ENCODE results near the gene LRRC61.

Gene LRRC61

DNA sequence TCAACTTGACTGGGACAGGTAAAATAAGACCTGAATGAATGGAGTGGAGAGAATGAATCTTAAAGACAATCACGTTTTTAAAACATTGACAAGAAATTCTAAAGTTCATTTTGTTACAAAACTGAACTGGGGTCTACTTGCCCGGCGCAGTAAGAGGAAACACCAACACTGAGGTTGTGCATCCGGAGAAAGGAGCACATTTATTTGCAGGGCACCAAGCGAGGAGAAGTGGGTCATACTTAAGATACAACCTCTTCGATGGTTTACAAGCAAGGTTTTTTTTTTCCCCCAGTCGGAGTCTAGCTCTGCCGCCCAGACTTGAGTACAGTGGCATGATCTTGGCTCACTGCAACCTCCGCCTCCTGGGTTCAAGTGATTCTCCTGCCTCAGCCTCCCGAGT, 42.0 kb downstream of the LRRC61 start:
- Mint-ChIP-seq H3K9me3 (no peaks in the 10 kb centered on the region), H3K4me1 (peaks cover 14% of the 10 kb centered on the region), H3K4me3 (no peak overlapping the region), H3K27ac (no peak overlapping the region), H3K36me3 (peaks cover 21% of the 10 kb centered on the region)
- DNase-seq (ENCODE audit: low spot score in 2 of 2), result no peak
- no peak for ATAC-seq

DNA sequence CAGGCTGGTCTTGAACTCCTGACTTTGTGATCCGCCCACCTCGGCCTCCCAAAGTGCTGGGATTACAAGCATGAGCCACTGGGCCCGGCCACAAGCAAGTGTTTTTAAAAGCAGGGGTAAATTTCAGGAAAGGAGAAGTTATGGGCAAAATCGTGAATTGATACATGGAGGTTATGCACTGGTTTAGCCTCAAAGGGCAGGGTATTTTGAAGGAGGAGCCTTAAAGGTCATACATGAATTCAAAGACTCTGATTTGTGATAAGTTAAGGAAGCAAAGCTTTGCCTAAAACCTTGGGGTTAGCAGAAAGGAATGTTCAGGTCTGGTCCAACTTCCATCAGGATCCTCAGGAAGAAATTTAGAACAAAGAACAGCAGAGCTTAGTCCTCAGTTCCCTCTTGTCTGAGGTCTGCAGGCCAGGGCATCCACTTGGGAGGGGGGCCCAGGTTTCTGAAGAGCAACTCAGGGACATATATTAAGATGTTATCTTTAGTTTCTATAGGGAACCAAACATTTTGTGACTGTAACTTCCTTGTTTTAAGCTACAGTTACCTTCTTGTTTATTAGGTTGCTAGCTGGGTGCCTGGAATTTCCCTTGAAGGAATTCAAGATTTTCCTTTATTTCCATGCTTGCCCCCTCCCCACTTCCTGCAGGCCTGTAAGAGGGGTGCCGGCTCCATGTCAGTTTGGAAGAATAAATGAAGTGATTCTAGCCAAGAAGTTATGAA, 42.7 kb downstream of the LRRC61 start:
- no peak for ATAC-seq

DNA sequence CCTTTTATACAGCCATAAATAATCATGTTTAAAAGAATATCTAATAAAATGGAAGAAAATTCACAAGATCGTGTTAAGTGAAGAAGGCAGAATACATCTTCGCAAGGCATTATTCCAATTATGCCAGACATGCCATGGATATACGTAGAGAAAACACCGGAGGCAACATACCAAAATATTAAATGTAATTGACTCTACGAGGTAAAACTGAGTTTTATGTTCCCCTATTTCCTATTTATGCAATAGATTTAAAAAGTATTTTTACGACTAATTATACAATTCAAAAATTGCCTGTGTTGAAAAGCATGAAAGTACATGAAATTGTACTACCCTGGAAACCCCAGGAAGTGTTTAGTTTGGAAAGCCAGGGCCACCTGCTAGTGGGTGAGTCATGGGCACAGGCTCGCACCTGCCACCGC, 44.5 kb downstream of the LRRC61 start:
- peaks cover 25% of the 10 kb centered on the region for H3K36me3 Mint-ChIP-seq
- no peak for ATAC-seq
- DNase-seq (ENCODE audit: low spot score in 2 of 2), result no peak
- H3K27ac Mint-ChIP-seq, result peak overlapping the region; percentile 92
- H3K4me3 Mint-ChIP-seq, result peak overlapping the region; percentile 84
- H3K4me1 Mint-ChIP-seq, result peaks cover 21% of the 10 kb centered on the region
- H3K9me3 Mint-ChIP-seq, result no peaks in the 10 kb centered on the region

More for the DNA sequence above, 42.7 kb downstream of the LRRC61 start:
- Mint-ChIP-seq H3K27ac (peak overlapping the region; percentile 8), H3K4me1 (peaks cover 18% of the 10 kb centered on the region), H3K9me3 (no peaks in the 10 kb centered on the region), H3K4me3 (no peak overlapping the region), H3K36me3 (peaks cover 20% of the 10 kb centered on the region)
- no peak for DNase-seq (ENCODE audit: low spot score in 2 of 2)

DNA sequence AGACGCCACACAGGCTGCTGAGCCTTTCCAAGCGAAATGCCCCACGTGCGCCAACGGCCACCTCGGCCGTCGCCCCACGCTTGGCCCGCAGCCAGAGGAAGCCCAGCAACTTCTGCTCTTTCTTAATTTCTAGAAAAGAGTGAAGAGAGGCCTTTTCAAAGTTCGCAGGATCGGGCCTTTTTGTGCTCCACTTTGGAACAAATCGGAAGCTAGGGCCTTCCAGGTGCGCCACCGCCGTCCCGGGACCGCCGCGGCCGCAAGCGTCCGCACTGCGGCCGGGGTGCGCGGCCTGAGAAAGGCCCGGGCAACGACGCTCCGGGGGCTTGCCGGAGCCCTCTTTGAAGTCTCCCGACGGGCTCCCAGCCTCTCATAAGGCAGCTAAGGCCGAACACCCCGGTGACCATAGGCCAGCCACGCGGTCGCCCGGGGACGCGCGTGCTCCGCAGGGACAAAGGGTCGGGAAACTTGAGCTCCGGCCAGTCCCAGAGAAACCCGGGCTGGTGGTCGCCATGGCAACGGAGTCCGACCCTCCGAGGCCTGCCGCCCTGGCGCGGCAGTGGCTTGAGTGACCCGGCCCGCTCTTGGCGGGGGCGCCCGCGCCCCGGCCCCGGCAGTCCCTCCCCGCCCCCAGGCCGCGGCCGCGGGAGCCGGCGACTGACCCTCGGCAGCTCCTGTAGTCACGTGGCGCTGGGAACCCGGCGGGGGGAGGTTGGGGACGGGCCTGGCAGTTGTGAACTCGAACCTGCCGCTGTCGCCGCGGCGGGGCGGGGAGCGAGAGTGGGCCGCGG, 45.1 kb downstream of the LRRC61 start, which contains the start of gene REPIN1:
Gene REPIN1 (plus strand): TSS at position 727 of the 788 bp plus-strand sequence. CDS start 890 bp downstream, outside the sequence.
- Mint-ChIP-seq H3K4me1 (peaks cover 27% of the 10 kb centered on the region), H3K27ac (peak within 1 kb of the TSS; percentile 92), H3K9me3 (no peaks in the 10 kb centered on the region), H3K36me3 (peaks cover 31% of the 10 kb centered on the region), H3K4me3 (peak within 1 kb of the TSS; percentile 84)
- DNase-seq (ENCODE audit: low spot score in 2 of 2), result peak; percentile 70 to 92
- ATAC-seq, result peak; percentile 81

DNA sequence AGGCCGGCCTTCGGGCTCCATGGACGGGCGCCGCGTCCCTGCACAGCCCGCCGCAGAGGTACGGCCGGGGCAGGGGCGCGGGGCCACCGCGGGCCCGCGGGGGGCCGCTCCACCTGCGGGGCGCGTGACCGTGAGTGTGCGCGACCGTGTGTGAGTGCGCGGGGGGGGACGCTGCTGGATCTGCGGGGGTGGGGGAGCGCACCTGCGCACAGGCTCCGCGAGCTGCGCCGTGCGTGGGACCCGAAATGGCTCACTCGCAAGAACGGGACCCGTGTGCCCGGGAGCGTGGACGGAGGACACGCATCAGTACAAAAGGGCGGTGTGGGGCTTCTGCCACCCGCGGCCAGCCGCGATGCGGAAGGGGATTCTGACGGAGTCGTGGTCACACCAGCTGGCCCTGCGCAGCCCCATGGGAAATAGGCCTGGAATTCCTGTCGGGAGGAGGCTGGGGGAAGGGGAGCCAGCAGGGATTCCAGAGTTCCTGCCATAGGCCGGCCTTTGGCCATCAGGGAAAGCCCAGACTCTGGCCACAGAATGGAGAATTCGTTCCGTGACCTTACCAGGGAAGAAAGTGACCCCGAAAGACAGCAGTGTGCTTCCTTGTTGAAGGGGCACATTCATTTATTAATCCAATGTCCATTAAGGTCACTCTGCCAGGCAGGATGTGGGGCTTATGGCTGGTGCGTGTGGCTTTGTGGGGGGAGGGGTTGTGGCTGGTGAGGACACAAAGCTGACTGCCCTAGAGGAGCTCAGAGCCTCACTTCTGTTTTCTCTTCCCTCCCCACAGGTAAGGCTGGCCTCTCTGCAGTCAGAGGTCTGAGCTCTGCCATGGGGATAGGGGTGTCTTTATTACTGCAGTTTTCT, 46.0 kb downstream of the LRRC61 start:
- peaks cover 40% of the 10 kb centered on the region for H3K36me3 Mint-ChIP-seq
- H3K4me3 Mint-ChIP-seq, result peak overlapping the region; percentile 84
- ATAC-seq (peak; percentile 56), DNase-seq (ENCODE audit: low spot score in 2 of 2) (peak in 1 of 2 donors; percentile 20)
- peaks cover 35% of the 10 kb centered on the region for H3K4me1 Mint-ChIP-seq
- H3K9me3 Mint-ChIP-seq, result no peaks in the 10 kb centered on the region
- peak overlapping the region; percentile 92 for H3K27ac Mint-ChIP-seq

DNA sequence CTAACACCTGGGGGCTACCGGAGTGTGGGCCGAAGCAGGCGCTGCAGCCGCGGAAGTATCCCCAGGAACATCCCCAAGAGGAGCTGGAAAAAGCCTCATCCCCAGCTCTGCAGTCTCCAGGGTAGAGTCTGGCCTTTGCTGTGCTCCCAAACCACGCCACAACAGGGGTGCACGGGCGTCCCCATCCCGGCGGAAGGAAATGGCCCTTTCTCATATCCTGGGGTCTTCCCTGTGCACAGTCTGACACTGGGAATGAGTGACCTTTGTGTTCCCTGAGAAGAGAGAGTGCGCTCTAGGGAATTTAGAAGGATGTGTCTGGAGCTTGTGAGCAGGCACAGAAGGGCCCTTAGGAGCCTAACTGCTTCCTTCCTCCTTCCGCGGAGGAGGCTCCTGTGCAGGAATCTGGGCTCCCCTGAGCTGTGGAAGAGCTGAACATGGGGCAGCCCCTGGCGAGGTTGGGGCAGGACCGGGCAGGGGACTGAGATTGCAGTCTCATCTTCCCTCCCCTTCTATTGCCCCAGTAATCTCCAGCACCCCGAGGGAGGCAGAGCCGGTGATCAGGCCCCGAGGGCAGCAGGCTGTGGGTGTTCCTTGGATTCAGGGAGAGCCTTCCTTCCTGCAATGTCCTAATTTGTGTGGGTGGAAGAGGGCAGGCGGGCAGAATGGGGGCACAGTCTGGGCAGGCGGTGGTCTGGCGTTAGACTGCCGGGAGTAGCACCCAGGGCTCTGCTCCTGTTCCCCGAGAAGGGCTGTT, 46.8 kb downstream of the LRRC61 start:
- H3K4me3 Mint-ChIP-seq, result peak overlapping the region; percentile 84
- DNase-seq (ENCODE audit: low spot score in 2 of 2) (no peak), ATAC-seq (no peak)
- peak overlapping the region; percentile 92 for H3K27ac Mint-ChIP-seq
- H3K36me3 Mint-ChIP-seq, result peaks cover 40% of the 10 kb centered on the region
- no peaks in the 10 kb centered on the region for H3K9me3 Mint-ChIP-seq
- peaks cover 35% of the 10 kb centered on the region for H3K4me1 Mint-ChIP-seq

DNA sequence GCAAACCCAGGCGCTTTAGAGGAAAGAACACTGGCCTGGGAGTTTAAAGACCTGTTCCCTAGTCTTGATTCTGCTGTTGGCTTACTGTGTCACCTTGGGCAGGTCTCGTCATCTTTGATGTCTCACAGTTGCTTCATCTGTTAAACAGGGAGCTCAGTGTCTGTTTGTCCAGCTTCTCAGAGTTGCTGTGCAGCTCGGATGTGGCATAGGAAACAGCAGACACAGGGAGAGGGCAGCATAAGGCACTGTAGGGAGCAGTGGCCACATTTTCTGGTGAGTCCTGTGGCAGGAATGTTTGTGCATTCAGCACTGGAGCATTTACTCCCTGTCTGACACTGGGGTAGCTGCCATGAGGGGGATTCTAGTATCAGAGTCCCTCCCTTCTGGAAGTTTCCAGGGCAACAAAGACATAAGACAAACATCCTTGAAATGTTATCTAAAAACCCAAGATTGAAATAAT, 47.5 kb downstream of the LRRC61 start:
- H3K9me3 Mint-ChIP-seq, result no peaks in the 10 kb centered on the region
- H3K36me3 Mint-ChIP-seq, result peaks cover 40% of the 10 kb centered on the region
- H3K4me1 Mint-ChIP-seq, result peaks cover 35% of the 10 kb centered on the region
- H3K27ac Mint-ChIP-seq, result no peak overlapping the region
- ATAC-seq (no peak), DNase-seq (ENCODE audit: low spot score in 2 of 2) (no peak)
- H3K4me3 Mint-ChIP-seq, result peak overlapping the region; percentile 84

DNA sequence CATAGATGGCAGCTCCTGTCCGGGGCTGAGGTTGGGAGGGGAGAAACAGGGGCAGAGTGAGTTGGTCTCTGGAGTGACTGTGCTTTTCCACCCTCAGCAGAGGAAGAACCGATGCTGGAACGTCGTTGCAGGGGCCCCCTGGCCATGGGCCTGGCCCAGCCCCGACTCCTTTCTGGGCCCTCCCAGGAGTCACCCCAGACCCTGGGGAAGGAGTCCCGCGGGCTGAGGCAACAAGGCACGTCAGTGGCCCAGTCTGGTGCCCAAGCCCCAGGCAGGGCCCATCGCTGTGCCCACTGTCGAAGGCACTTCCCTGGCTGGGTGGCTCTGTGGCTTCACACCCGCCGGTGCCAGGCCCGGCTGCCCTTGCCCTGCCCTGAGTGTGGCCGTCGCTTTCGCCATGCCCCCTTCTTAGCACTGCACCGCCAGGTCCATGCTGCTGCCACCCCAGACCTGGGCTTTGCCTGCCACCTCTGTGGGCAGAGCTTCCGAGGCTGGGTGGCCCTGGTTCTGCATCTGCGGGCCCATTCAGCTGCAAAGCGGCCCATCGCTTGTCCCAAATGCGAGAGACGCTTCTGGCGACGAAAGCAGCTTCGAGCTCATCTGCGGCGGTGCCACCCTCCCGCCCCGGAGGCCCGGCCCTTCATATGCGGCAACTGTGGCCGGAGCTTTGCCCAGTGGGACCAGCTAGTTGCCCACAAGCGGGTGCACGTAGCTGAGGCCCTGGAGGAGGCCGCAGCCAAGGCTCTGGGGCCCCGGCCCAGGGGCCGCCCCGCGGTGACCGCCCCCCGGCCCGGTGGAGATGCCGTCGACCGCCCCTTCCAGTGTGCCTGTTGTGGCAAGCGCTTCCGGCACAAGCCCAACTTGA, 48.2 kb downstream of the LRRC61 start:
- DNase-seq (ENCODE audit: low spot score in 2 of 2) (no peak), ATAC-seq (no peak)
- Mint-ChIP-seq H3K27ac (no peak overlapping the region), H3K4me3 (no peak overlapping the region), H3K36me3 (peaks cover 44% of the 10 kb centered on the region), H3K9me3 (no peaks in the 10 kb centered on the region), H3K4me1 (peaks cover 42% of the 10 kb centered on the region)

DNA sequence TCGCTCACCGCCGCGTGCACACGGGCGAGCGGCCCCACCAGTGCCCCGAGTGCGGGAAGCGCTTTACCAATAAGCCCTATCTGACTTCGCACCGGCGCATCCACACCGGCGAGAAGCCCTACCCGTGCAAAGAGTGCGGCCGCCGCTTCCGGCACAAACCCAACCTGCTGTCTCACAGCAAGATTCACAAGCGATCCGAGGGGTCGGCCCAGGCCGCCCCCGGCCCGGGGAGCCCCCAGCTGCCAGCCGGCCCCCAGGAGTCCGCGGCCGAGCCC, 48.8 kb downstream of the LRRC61 start:
- DNase-seq (ENCODE audit: low spot score in 2 of 2) (no peak), ATAC-seq (no peak)
- no peak overlapping the region for H3K27ac Mint-ChIP-seq
- no peak overlapping the region for H3K4me3 Mint-ChIP-seq
- peaks cover 45% of the 10 kb centered on the region for H3K36me3 Mint-ChIP-seq
- peaks cover 46% of the 10 kb centered on the region for H3K4me1 Mint-ChIP-seq
- no peaks in the 10 kb centered on the region for H3K9me3 Mint-ChIP-seq

DNA sequence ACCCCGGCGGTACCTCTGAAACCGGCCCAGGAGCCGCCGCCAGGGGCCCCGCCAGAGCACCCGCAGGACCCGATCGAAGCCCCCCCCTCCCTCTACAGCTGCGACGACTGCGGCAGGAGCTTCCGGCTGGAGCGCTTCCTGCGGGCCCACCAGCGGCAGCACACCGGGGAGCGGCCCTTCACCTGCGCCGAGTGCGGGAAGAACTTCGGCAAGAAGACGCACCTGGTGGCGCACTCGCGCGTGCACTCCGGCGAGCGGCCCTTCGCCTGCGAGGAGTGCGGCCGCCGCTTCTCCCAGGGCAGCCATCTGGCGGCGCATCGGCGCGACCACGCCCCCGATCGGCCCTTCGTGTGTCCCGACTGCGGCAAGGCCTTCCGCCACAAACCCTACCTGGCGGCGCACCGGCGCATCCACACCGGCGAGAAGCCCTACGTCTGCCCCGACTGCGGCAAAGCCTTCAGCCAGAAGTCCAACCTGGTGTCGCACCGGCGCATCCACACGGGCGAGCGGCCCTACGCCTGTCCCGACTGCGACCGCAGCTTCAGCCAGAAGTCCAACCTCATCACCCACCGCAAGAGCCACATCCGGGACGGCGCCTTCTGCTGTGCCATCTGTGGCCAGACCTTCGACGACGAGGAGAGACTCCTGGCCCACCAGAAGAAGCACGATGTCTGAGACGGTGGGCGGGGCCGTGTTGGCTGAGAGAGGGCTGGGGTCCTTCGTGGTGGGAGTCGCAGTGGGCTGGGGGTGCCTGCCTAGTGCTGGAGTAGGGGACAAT, 49.3 kb downstream of the LRRC61 start:
- ATAC-seq (no peak), DNase-seq (ENCODE audit: low spot score in 2 of 2) (no peak)
- no peak overlapping the region for H3K4me3 Mint-ChIP-seq
- H3K4me1 Mint-ChIP-seq, result peaks cover 48% of the 10 kb centered on the region
- H3K27ac Mint-ChIP-seq, result no peak overlapping the region
- peaks cover 45% of the 10 kb centered on the region for H3K36me3 Mint-ChIP-seq
- no peaks in the 10 kb centered on the region for H3K9me3 Mint-ChIP-seq

DNA sequence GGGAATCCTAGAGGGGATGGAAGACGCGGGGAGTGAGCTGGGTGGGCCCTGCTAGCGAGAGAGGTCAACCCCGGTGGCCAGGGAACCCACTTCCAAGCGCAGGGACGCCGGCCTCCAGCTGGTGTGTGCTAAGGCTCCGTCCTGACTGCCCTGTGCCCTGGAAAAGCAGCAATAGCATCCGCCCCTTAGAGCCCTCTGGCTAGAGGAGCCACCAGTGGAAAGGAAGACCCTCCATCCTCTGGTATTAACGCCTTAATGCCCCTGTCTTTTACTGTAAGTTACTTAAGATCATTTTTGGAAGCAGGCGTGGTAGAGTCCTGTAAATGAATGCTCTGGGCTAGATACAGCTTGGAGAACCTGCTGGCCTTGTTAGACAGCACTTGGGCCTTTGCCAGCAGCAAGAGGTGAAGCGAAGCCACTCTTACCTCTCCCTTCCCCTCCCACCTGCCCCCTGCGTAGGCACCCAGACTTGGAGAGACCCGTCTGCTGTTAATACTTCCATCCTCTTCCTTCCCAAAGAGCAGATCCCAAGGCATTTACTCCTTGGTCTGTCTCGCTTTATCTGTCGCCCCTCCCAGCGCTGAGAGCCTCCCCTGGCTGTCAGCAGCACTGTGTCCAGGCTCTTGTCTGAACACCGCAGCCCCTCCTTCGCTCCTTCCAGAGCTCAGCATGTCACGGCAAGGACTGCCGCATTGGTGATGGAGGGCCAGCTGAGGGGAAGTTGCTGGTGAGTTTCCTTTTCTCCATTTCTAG, 50.1 kb downstream of the LRRC61 start:
- peaks cover 37% of the 10 kb centered on the region for H3K36me3 Mint-ChIP-seq

DNA sequence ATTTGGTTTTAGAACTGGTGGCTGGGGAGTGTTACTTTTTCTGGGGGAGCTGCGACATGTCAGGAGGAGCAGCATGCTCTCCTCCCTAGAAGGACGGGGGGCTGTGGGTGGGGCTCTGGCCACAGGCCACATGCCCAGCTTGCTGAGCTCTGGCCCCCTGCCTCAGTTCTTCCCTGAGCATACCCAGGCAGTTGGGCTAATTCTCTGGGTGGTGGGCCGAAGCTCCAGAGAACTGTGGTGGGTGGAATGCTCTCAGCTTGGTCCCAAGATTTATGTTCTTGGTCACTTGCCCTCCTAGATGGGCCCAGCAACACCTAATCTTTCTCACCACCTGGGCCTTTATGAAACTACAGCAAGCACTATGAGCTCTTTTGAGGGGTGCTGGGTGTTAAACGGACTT, 50.9 kb downstream of the LRRC61 start:
- DNase-seq (ENCODE audit: low spot score in 2 of 2), result no peak
- no peak for ATAC-seq
- H3K4me3 Mint-ChIP-seq, result no peak overlapping the region
- H3K9me3 Mint-ChIP-seq, result no peaks in the 10 kb centered on the region
- H3K27ac Mint-ChIP-seq, result peak overlapping the region; percentile 20
- peaks cover 37% of the 10 kb centered on the region for H3K36me3 Mint-ChIP-seq
- peaks cover 55% of the 10 kb centered on the region for H3K4me1 Mint-ChIP-seq

More for the DNA sequence above, 50.1 kb downstream of the LRRC61 start:
- no peak for ATAC-seq
- Mint-ChIP-seq H3K27ac (peak overlapping the region; percentile 20), H3K4me1 (peaks cover 55% of the 10 kb centered on the region), H3K4me3 (no peak overlapping the region), H3K9me3 (no peaks in the 10 kb centered on the region)
- no peak for DNase-seq (ENCODE audit: low spot score in 2 of 2)

DNA sequence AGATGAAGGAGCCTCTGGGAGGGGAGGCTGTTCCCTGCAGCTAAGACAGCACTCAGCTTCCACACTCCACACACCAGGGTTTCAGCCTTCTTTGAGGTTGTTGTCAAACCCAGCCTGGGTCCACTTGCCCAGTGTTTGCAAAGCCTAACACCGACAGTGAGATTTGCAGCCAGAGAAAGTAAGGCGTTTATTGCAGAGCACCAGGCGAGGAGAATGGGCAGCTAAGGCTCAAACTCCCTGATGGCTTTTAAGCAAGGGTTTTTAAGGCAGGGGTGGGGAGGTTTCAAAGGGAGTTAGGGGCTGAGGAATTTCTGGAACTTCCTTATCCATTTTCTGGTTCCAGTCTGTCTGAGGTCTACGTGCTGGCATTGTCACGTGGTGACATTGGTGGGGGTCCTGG, 51.3 kb downstream of the LRRC61 start:
- no peak for DNase-seq (ENCODE audit: low spot score in 2 of 2)
- Mint-ChIP-seq H3K27ac (no peak overlapping the region), H3K36me3 (peaks cover 33% of the 10 kb centered on the region), H3K4me3 (no peak overlapping the region), H3K9me3 (no peaks in the 10 kb centered on the region), H3K4me1 (peaks cover 52% of the 10 kb centered on the region)
- ATAC-seq, result no peak
